Activated T-helper 1 cell treated with Interleukin-2 at 50 U/mL for 16 hours (primary cell): ENCODE measurements around the gene KSR1.
A peak's percentile ranks its signal among the peaks of the same experiment; 100 is the strongest.
"Not testable (repeated sequence)": the region's sequence is repeated elsewhere in the genome, so short reads cannot be mapped to it uniquely, and the experiment has no call there.

Experiments used
- DNase-seq: peaks from one replicate; pipeline ENCODE4 v3.0.0-alpha.2; 2020; ENCODE audit warnings: low read depth

KSR1 gene

DNA sequence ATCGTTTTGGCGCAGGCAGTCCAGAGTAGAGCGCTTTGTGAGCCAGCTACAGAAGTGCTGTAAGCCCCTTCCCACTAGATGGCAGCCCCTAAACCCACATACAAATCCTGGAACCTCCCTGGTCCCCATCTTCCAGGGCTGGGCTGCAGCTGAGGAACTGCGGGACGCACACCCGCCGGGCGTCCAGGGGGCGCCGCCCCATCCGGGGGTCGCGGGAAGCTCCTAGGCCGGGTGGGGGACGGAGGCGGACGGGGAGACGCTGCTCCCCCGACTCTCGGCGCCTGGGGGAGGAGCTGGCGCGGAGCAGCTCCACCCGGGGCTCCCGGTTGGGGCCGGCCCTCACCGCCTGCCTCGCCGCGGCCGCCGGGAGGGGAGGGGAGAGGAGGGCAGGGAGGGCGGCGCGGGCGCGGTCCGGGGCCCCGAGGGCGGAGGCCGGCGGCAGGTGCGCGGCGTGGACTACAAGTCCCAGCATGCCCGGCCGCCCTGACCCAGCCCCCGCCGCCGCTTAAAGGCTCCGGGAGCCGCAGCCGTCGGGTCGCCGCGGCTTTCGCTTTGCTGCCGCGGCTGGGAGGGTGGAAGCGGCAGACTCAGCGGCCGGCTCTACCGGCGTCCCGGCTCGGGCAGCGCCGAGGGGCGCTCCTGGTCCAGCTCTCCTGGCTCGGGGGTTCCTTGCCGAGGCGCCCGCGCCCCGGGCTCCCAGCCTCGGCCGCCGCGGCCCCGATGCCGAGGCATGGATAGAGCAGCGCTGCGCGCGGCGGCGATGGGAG lies at the start of gene KSR1:
KSR1 (plus strand) TSS at position 535 of the 767 bp plus-strand sequence; CDS start at position 731, 196 bp downstream.
- DNase-seq, result peak; percentile 74

- no peak for DNase-seq
Observed at GRCh38 chr17:27407916-27408864, 48.1 kb upstream of the KSR1 start.

DNA sequence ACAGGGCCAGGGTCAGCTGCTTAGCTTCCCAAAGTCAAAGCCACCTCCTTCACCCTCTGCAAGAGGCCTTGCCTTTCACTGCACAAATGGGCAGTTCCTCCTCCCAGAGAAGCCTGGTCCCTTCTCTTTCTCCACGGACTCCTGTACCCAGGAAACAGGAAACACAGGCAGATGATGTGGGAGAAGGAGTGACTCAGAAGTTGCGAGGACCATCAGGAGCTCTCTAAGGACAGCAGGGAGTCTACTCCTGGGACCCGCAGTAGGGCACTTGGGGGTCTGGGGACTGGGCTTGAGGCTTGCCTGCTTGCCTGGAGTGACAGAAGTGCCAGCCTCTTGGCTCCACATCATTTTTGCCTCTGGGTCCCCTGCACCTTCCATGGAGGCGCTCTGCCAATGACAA lies 47.4 kb upstream of the KSR1 start:
- no peak for DNase-seq

DNA sequence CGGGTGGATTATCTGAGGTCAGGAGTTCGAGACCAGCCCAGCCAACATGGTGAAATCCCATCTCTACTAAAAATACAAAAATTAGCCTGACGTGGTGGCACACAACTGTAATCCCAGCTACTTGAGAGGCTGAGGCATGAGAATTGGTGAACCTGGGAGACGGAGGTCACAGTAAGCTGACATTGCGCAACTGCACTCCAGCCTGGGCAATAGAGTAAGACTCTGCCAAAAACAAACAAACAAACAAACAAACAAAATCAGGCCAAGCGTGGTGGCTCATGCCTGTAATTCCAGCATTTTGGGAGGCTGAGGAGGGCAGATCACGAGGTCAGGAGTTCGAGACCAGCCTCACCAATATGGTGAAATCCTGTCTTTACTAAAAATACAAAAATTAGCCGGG lies 44.1 kb upstream of the KSR1 start:
- DNase-seq, result not testable (repeated sequence)

GRCh38 chr17:27413315-27413714 lies 42.9 kb upstream of the KSR1 start:
- no peak for DNase-seq

- no peak for DNase-seq
Observed at GRCh38 chr17:27413792-27414191, 42.5 kb upstream of the KSR1 start.

DNA sequence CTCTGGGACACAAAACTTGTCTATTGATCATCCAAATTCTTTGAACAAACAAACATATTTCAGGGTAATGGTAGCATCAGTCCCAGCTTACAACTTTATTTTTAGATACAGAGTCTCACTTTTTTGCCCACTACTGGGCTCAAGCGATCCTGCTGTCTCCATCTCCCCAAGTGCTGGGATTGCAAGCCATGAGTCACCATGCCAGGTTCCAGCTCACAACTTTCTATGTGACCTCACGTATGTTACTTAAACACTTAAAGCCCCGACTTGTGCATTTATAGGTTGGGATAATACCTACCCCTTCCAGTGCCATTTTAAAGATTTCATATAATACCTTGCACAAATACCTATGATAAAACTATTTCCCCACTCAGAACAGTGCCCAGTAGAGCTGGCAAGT lies 42.0 kb upstream of the KSR1 start:
- DNase-seq, result no peak

DNA sequence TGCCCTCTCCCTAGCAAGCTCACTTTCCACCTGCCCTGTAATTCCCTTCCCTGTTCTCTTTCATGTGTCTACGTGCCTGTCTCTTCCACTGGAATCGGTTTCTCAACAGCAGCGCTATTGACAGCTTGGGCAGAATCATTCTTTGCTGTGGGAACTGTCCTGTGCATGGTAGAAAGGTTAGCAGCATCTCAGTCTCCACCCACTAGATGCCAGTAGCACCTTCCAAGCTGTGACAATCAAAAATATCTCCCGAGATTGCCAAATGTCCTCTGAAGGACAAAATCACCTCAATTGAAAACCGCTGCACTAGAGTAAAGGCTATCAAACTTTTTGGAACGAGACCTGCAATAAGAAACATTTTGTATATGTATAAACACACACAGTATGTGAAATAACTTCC lies 41.6 kb upstream of the KSR1 start:
- DNase-seq, result no peak

DNA sequence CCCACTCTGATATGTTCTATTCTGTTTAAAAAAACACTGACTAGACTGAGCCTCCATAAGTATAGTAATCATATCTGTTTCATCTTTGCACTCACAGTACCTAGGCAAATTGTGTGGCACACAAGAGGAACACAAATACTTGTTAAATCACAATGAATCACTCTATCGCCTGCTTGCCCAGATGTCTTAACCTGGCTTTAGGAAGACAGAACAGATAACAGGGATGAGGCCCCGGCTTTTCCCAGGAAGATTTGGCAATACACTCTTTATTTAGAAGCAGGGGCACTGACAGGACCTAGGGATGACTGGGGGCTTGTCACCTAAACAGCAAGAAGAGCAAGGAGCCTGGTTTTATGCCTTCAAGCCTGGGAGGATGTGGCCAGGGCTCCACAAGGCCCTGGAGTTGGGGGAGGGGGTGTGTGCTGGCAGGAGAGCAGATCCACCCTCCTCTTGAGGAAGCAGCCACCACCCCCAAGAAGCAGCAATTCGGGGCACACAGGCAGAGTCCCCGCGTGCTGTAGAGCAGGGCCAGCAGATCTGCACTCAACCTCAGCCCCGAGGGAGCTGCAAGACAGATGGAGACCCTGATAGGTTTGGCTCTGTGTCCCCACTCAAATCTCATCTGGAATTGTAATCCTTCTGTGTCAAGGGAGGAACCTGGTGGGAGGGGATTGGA lies 41.0 kb upstream of the KSR1 start:
- no peak for DNase-seq

DNA sequence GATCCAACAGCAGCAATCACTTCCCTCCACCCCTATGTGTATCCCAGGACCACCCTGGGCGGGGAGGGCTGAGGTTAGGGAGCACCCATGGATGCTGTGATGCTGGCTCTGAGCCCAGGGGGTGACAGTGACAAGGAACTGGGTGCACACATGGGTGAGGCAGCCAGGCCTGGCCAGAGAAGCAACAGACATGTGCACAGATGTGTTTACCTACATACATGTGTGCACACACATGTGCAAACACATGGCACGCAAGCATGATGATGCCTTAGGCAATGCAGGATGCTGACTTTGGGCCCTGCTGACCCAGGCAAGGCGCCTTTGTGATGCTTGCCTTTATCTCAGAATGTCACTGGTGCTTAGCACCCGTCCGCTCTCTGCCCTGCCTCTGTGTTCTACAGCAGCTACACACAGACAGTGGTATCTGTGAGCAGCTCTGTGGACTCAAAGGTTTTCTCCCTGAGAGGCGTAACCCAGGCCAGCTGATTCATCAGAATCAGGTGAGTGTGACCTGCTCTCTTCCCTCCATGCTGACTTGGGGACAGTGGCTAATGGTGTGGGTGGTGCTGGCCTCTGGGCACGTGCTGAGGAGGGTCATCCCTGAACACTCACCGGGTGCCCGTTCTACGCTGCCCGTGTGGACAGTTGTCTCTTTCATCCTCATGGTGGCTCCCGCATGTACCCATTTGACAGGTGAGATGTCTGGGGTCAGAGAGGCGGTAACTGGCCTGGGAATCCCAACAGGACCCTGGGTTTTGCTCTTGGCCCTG lies 38.5 kb upstream of the KSR1 start:
- no peak for DNase-seq

- no peak for DNase-seq
Observed at GRCh38 chr17:27418366-27418615, 38.0 kb upstream of the KSR1 start.

DNA sequence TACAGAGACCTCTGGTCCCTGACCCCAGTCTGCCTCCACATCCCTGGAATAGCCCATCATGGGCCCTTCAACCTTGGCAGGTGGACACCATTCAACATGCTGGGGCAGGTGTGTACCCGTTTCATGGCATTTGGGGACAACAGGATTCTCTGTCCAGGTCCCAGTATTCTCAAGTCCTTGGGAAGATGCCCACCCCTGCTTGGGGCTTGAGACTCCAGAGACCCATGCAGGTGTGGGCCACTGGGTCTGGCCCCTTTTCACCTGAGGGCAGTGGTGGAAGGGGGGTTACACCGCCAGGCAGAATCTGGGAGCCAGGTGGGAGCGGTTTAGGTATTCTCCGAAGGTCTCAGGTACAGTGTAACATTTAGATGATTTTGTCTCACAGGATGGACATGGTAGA lies 37.1 kb upstream of the KSR1 start:
- DNase-seq, result no peak

DNA sequence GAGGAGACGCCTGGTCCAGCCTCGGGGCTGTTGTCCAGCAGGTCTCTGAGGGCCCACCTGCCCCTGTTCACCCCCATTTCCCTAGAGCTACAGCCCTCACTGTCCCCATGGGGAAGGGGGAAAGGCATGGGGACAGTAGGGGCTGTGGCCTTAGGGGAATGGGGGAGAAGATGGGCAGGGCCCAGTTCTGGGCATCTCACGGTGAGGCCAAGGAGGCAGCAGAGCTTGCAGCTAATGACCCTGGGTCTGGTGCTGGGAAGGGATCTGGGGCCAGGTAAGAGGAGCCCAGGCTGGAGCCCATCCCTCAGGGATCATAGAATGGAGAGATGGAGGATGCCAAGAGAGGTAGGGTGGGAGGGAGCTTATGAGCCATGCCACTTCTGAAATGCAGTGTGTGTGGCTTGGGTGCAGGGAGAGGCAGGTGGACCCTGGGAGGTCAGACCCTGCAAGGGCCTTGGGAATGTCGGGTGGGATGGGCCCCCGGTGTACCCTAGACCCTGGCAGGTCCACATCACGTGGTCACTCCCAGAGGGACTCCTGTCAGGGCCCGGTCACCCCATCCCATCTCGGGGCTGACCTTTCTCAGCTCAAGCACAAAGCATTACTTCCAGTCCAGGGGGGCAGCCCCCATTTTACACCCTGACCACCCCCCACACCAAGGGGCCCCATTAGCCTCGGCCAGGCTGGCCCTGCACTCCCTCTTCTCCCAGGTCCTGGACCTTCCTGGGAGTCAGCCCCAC lies 35.9 kb upstream of the KSR1 start:
- DNase-seq, result no peak

- no peak for DNase-seq
Observed at GRCh38 chr17:27421111-27421510, 35.1 kb upstream of the KSR1 start.

DNA sequence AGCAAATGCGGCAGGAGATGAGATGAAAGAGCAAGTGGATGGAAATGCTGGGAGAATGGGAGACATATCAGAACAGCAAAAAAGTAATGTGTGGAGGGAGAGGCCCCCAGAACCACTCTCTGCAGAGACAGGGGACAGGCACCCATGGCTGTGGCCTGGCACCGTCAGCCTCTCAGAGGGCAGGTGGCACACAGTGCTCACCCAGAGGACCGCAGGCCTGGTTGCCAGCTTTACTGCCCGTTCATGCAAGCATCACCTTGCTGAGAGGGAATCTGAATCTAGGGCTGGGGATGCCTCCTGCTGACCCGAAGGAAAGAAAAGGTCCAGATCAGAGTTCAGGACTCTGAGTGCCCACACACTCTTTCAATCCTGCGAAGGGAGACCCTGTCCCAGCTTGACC lies 34.6 kb upstream of the KSR1 start:
- DNase-seq, result not testable (repeated sequence)

- DNase-seq, result no peak
Observed at GRCh38 chr17:27422601-27423000, 33.6 kb upstream of the KSR1 start.

DNA sequence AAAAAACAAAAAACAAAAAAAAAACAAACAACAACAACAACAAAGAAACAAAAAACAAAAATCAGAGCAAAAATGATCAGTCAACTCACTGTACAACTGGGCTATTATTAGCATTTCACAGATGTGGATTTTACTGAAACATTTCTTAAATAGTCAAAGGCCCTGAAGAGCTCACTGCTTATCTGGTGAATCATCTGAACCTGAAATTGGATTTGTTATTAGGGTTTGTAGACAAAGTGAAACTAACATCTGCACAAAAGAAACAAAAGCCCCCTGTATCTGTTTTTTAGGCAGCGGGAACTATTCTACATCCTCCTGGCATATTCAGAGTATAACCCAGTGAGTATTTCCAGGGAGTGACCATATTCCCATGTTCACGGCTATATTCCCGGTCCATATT lies 32.6 kb upstream of the KSR1 start:
- no peak for DNase-seq

DNA sequence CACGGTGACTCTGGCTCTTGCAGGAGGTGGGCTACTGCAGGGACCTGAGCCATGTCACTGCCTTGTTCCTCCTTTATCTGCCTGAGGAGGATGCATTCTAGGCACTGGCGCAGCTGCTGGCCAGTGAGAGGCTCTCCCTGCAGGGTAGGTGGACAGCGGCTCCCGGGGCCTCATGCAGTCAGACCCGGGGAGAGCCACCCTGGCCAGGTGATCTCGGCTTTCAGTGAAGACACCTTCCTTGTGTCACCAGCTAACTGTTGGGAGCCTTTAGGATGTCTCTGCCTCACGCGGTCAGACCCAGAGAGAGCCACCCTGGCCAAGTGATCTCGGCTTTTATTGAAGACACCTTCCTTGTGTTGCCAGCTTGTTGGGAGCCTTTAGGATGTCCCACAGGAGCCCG lies 31.7 kb upstream of the KSR1 start:
- DNase-seq, result no peak

- DNase-seq, result no peak
Observed at GRCh38 chr17:27424941-27425340, 31.3 kb upstream of the KSR1 start.

DNA sequence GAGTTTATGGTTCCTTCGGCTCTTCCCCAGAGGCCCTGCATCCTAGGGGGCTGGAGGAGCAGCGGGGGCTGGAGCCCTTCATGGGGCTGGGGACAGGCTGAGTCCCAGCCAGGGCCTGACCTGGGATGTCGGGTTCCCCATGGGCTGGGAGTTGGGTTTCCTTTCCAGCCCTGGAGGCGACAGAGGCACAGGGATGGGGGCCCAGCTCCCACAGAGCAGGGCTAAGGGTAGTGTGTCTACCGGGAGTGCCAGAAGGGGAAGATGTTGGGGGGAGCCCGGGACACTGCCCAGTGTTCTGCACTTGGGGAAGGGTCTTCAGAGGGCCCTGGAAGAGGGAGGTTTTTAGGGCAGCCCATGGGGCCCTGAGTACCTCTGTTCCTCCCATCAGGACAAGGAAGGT lies 30.7 kb upstream of the KSR1 start:
- not testable (repeated sequence) for DNase-seq

GRCh38 chr17:27425991-27426390 lies 30.3 kb upstream of the KSR1 start:
- DNase-seq, result no peak
